HG03095 (cell line): ENCODE measurements around the gene NRCAM.

ENCODE experiments used
- ATAC-seq: cut with Tn5 transposase; IDR thresholded peaks from one replicate; pipeline ENCODE4 v1.9.1; 2021; ENCODE audit warnings: moderate library complexity; ENCODE audit not compliant: unreplicated experiment

Gene NRCAM

GRCh38 chr7:108222236-108222892, 233.9 kb downstream of the NRCAM start:
- no peak for ATAC-seq

GRCh38 chr7:108211382-108212201, 244.6 kb downstream of the NRCAM start:
- no peak for ATAC-seq

- no peak for ATAC-seq
These were observed 245.4 kb downstream of the NRCAM start for GRCh38 chr7:108210796-108211195.

GRCh38 chr7:108205311-108205710, 250.9 kb downstream of the NRCAM start:
- no peak for ATAC-seq

GRCh38 chr7:108204281-108204796, 251.9 kb downstream of the NRCAM start:
- ATAC-seq = no peak

- peak; percentile 73 for ATAC-seq
These were observed 252.7 kb downstream of the NRCAM start for GRCh38 chr7:108203537-108203936.

GRCh38 chr7:108202743-108203142, 253.5 kb downstream of the NRCAM start:
- no peak for ATAC-seq

- no peak for ATAC-seq
These were observed 254.5 kb downstream of the NRCAM start for GRCh38 chr7:108201766-108202165.

GRCh38 chr7:108200326-108200725, 255.9 kb downstream of the NRCAM start:
- no peak for ATAC-seq

- no peak for ATAC-seq
These were observed 258.7 kb downstream of the NRCAM start for GRCh38 chr7:108197371-108198091.

- ATAC-seq = no peak
These were observed 260.2 kb downstream of the NRCAM start for GRCh38 chr7:108196004-108196403.

GRCh38 chr7:108193594-108194498, 262.4 kb downstream of the NRCAM start:
- no peak for ATAC-seq

GRCh38 chr7:108190891-108191290, 265.3 kb downstream of the NRCAM start:
- ATAC-seq = no peak

GRCh38 chr7:108189733-108190388, 266.4 kb downstream of the NRCAM start:
- ATAC-seq = peak; percentile 97

GRCh38 chr7:108188724-108189123, 267.5 kb downstream of the NRCAM start:
- no peak for ATAC-seq

- ATAC-seq = no peak
These were observed 274.9 kb downstream of the NRCAM start for GRCh38 chr7:108181073-108181985.

GRCh38 chr7:108178398-108178797, 277.8 kb downstream of the NRCAM start:
- ATAC-seq = no peak

GRCh38 chr7:108171164-108171563, 285.1 kb downstream of the NRCAM start:
- ATAC-seq = no peak

- no peak for ATAC-seq
These were observed 286.0 kb downstream of the NRCAM start for GRCh38 chr7:108170251-108170650.
